ENCODE results near the gene DRGX. TPM values are rescaled to one million over a fixed set of nuclear protein-coding genes. Genes with fewer than 3 reads are reported as not detected.

DRGX gene
- total RNA-seq, 2 donors from 2014 or later, result not detected

DNA sequence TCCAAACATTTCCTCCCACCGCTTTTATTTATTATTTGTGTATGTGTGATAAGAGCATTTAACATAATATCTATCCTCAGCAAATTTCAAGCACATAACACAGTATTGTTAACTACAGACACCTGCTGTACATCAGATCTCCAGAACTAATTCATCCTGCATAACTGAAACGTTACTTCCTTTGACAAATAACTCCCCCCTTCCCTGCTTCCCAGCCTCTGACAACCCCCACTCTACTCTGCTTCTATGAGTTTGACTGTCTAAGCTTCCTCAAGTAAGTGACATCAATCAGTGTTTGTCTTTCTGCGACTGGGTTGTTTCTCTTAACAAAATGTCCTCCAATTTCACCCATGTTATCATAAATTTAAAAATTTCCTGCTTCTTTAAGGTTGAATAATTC lies 74.9 kb downstream of the DRGX start:
- Mint-ChIP-seq H3K9me3 (no peaks in the 10 kb centered on the region), H3K4me1 (ENCODE audit: low read depth) (no peaks in the 10 kb centered on the region), H3K27ac (no peak overlapping the region), H3K4me3 (no peak overlapping the region), H3K36me3 (ENCODE audit: insufficient read depth in 2 of 2) (no peaks in the 10 kb centered on the region), H3K27me3 (ENCODE audit: low read depth) (no peaks in the 10 kb centered on the region)
- DNase-seq (no peak), ATAC-seq (replicated peaks in 1 of 2) (no peak)

DNA sequence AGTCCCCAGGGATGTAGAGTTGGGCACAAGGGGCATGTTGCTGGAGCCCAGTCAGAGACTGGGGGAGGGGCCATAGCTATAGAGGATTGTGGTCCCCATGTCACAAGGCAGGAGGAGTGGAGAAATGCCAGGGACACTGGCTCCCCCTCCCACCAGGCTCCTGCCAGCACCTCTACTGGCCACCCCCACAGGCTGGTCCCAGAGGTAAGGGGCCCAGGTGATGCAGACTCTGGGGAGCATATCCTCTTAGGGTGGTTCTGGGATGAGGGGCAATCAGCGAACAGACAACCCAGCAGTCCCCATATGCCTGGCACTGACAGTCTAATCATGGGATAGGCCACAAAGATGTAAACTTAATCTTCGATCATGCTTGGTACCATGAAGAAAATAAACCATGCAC lies 75.7 kb downstream of the DRGX start:
- ATAC-seq (replicated peaks in 1 of 2) (no peak), DNase-seq (no peak)
- no peak overlapping the region for H3K4me3 Mint-ChIP-seq
- no peaks in the 10 kb centered on the region for H3K4me1 Mint-ChIP-seq (ENCODE audit: low read depth)
- no peaks in the 10 kb centered on the region for H3K27me3 Mint-ChIP-seq (ENCODE audit: low read depth)
- no peaks in the 10 kb centered on the region for H3K36me3 Mint-ChIP-seq (ENCODE audit: insufficient read depth in 2 of 2)
- H3K27ac Mint-ChIP-seq, result no peak overlapping the region
- no peaks in the 10 kb centered on the region for H3K9me3 Mint-ChIP-seq

DNA sequence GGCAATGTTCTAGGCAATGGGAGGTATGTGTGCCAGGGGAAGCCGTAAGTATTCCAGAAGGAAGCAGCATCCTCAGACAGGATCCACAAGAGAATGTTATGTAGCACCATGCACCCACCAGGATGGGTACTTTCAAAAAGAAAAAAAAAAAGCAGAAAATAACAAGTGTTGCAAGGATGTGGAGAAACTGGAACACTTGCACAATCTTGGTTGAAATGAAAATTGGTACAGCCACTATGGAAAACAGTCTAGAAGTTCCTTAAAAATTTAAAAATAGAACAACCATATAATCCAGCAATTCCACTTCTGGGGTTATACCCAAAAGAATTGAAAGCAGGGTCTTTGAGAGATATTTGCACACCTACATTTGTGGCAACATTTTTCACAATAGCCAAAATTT lies 76.7 kb downstream of the DRGX start:
- Mint-ChIP-seq H3K4me1 (ENCODE audit: low read depth) (no peaks in the 10 kb centered on the region), H3K4me3 (no peak overlapping the region), H3K27me3 (ENCODE audit: low read depth) (no peaks in the 10 kb centered on the region), H3K36me3 (ENCODE audit: insufficient read depth in 2 of 2) (no peaks in the 10 kb centered on the region), H3K9me3 (no peaks in the 10 kb centered on the region), H3K27ac (no peak overlapping the region)
- DNase-seq (no peak), ATAC-seq (replicated peaks in 1 of 2) (no peak)

DNA sequence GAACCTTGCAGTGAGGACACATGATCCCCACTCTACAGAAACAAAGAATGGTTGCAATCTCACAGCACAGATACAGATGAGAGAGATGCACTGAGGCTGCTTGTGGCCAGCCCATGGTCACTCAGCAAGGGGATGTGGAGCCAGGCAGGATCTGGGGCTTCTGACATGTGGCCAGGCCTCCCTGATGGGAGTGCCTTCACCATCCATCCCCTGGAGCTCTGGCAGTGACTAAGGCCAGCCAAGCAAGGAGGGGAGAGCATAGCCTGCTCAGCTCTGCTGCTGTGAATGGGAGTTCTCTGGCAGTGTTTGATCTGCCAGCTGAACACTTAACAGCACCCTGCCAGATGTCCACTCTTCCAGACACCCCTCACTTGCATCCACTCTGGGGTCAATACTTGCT lies 77.1 kb downstream of the DRGX start:
- no peaks in the 10 kb centered on the region for H3K4me1 Mint-ChIP-seq (ENCODE audit: low read depth)
- DNase-seq (no peak), ATAC-seq (replicated peaks in 1 of 2) (no peak)
- H3K27ac Mint-ChIP-seq, result no peak overlapping the region
- H3K4me3 Mint-ChIP-seq, result no peak overlapping the region
- no peaks in the 10 kb centered on the region for H3K36me3 Mint-ChIP-seq (ENCODE audit: insufficient read depth in 2 of 2)
- H3K9me3 Mint-ChIP-seq, result no peaks in the 10 kb centered on the region
- peaks cover under 1% of the 10 kb centered on the region for H3K27me3 Mint-ChIP-seq (ENCODE audit: low read depth)

DNA sequence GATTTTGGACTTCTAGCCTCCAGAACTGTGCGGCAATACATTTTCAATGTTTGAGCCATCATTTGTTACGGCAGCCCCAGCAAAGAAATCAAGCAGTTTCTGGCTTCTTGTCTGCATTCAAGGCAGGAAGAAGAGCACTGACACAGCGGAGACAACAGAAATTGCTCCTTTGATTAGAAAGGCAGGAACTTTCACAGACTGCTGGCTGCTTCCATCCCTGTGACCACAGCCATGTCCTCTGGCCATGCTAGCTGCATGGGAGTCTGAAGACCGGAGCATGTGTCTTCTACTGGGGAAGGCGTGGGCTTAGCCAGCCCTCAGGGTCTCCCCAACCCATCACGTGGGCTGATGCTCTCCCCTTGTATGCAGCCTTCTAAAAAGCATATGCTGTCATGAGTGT lies 77.9 kb downstream of the DRGX start:
- DNase-seq (no peak), ATAC-seq (replicated peaks in 1 of 2) (no peak)
- Mint-ChIP-seq H3K27ac (no peak overlapping the region), H3K27me3 (ENCODE audit: low read depth) (peaks cover 8% of the 10 kb centered on the region), H3K4me1 (ENCODE audit: low read depth) (no peaks in the 10 kb centered on the region), H3K4me3 (no peak overlapping the region), H3K9me3 (no peaks in the 10 kb centered on the region), H3K36me3 (ENCODE audit: insufficient read depth in 2 of 2) (no peaks in the 10 kb centered on the region)

DNA sequence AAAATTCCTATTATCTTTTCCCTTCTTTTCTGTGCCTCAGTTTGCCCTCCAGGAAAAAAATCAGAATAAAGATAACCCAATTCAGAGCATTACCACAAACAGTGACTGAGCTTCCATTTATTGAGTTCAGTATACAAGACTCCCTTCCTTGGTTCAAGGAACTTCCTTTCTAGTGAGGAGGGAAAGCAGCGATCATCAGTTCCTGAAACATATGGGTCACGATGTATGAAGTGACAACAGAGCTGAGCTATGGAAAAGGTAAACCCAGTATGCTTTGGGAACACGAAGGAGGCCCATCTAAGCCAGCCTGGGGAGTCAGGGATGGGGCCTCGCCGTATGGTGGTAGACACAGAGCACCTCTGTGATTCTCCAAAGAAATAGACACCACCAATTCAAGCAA lies 81.1 kb downstream of the DRGX start:
- Mint-ChIP-seq H3K4me1 (ENCODE audit: low read depth) (peaks cover 20% of the 10 kb centered on the region), H3K27me3 (ENCODE audit: low read depth) (peaks cover 8% of the 10 kb centered on the region), H3K4me3 (no peak overlapping the region), H3K36me3 (ENCODE audit: insufficient read depth in 2 of 2) (no peaks in the 10 kb centered on the region), H3K27ac (no peak overlapping the region), H3K9me3 (no peaks in the 10 kb centered on the region)
- no peak for DNase-seq
- no peak for ATAC-seq (replicated peaks in 1 of 2)

Other genes starting within 250 kb of the DRGX start
- gene TMEM273, start 207.7 kb downstream of the DRGX start, total RNA-seq, result 10 to 100 TPM; 22.5 to 88.0 TPM
- gene C10orf71, start 96.9 kb downstream of the DRGX start, total RNA-seq, result not detected
- 10 to 100 TPM; 29.4 to 33.6 TPM for gene ERCC6, start 143.0 kb upstream of the DRGX start, total RNA-seq
- not detected for gene SLC18A3, start 214.2 kb upstream of the DRGX start, total RNA-seq
- under 1 TPM in 1 of 2 donors, not detected in 1; 0.14 TPM for gene CHAT, start 217.9 kb upstream of the DRGX start, total RNA-seq